ENCODE results near the gene ZNF619.

The ZNF619 gene

GRCh38 chr3:40465111-40465407, 11.9 kb upstream of the ZNF619 start:
- peaks cover 5% of the 10 kb centered on the region; the same call in 1 of the 2 replicates for H3K36me3 ChIP-seq (ENCODE audit: control insufficient read depth, insufficient read depth, low read length)
- no peaks in the 10 kb centered on the region for H3K4me1 ChIP-seq (ENCODE audit: control insufficient read depth, insufficient read depth, low read length)
- no peaks in the 10 kb centered on the region for H3K9me3 ChIP-seq (ENCODE audit: control insufficient read depth, insufficient read depth, low read length)
- no peak overlapping the region for H3K27ac ChIP-seq (ENCODE audit: low read length)
- no peak overlapping the region for H3K4me3 ChIP-seq (ENCODE audit: low read length)
- WGBS (ENCODE audit: insufficient coverage, insufficient read length) = 100% methylated on average over 2 of the region's 4 CpGs
- no peaks in the 10 kb centered on the region for H3K27me3 ChIP-seq (ENCODE audit: control insufficient read depth, insufficient read depth, low read length)
- DNase-seq (ENCODE audit: low read depth, low spot score) = no peak

- Histone ChIP-seq H3K27ac (ENCODE audit: low read length) (no peak overlapping the region), H3K4me1 (ENCODE audit: control insufficient read depth, insufficient read depth, low read length) (no peaks in the 10 kb centered on the region), H3K9me3 (ENCODE audit: control insufficient read depth, insufficient read depth, low read length) (no peaks in the 10 kb centered on the region), H3K4me3 (ENCODE audit: low read length) (no peak overlapping the region), H3K27me3 (ENCODE audit: control insufficient read depth, insufficient read depth, low read length) (no peaks in the 10 kb centered on the region), H3K36me3 (ENCODE audit: control insufficient read depth, insufficient read depth, low read length) (peaks cover 2% of the 10 kb centered on the region; the same call in 1 of the 2 replicates)
- DNase-seq (ENCODE audit: low read depth, low spot score) = no peak
- no CpG with 5 or more reads among the region's 2 CpGs for WGBS (ENCODE audit: insufficient coverage, insufficient read length)
Observed at GRCh38 chr3:40465456-40465855, 11.5 kb upstream of the ZNF619 start.

DNA sequence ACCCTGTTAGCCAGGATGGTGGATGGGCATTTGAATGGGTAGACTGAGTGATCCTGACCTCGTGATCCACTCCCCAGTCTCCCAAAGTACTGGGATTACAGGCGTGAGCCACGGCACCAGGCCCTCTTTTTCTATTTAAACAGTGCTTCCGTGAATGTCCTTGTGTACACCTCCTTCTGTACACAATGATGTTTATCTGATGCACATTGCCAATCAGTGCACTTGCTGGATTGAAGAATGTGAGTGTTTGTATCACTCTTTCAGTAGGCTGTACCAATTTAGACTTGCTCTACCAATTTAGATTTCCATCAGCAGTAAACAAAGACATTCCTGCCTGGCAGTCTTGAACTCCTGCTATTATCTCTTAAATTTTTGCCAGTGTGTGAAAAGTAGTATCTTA, 8.9 kb upstream of the ZNF619 start:
- H3K36me3 ChIP-seq (ENCODE audit: control insufficient read depth, insufficient read depth, low read length) = peaks cover 2% of the 10 kb centered on the region; the same call in 1 of the 2 replicates
- no peak overlapping the region for H3K27ac ChIP-seq (ENCODE audit: low read length)
- no peak overlapping the region for H3K4me3 ChIP-seq (ENCODE audit: low read length)
- H3K4me1 ChIP-seq (ENCODE audit: control insufficient read depth, insufficient read depth, low read length) = no peaks in the 10 kb centered on the region
- WGBS (ENCODE audit: insufficient coverage, insufficient read length) = no CpG with 5 or more reads among the region's 4 CpGs
- H3K27me3 ChIP-seq (ENCODE audit: control insufficient read depth, insufficient read depth, low read length) = no peaks in the 10 kb centered on the region
- no peak for DNase-seq (ENCODE audit: low read depth, low spot score)
- no peaks in the 10 kb centered on the region for H3K9me3 ChIP-seq (ENCODE audit: control insufficient read depth, insufficient read depth, low read length)

- Histone ChIP-seq H3K9me3 (ENCODE audit: control insufficient read depth, insufficient read depth, low read length) (no peaks in the 10 kb centered on the region), H3K36me3 (ENCODE audit: control insufficient read depth, insufficient read depth, low read length) (no peaks in the 10 kb centered on the region), H3K27me3 (ENCODE audit: control insufficient read depth, insufficient read depth, low read length) (no peaks in the 10 kb centered on the region), H3K27ac (ENCODE audit: low read length) (no peak overlapping the region), H3K4me1 (ENCODE audit: control insufficient read depth, insufficient read depth, low read length) (no peaks in the 10 kb centered on the region), H3K4me3 (ENCODE audit: low read length) (no peak overlapping the region)
- WGBS (ENCODE audit: insufficient coverage, insufficient read length) = no CpG with 5 or more reads among the region's 4 CpGs
- no peak for DNase-seq (ENCODE audit: low read depth, low spot score)
Observed at GRCh38 chr3:40470701-40471100, 6.2 kb upstream of the ZNF619 start.

DNA sequence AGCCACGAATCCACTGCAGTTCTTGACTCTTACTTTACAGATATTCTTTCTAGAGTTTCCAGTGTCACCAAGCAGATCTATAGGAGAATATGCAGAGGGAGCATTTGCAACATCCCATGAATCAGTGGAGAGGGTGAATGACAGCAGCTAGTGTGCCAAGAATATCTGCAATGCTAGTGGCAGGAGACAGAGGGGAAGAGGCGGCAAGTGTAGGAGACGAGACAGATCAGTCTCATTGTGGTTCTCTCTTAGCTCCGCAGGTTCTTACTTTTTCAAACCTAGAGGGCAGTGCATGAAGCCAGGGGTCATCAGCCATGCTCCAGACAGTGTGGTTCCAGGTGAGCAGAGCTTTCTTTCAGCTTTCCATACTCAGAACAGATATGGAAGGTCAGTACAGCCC, 744 bp downstream of the ZNF619 start:
- H3K9me3 ChIP-seq (ENCODE audit: control insufficient read depth, insufficient read depth, low read length) = no peaks in the 10 kb centered on the region
- peaks cover 3% of the 10 kb centered on the region; the same call in 1 of the 2 replicates for H3K4me1 ChIP-seq (ENCODE audit: control insufficient read depth, insufficient read depth, low read length)
- H3K27me3 ChIP-seq (ENCODE audit: control insufficient read depth, insufficient read depth, low read length) = no peaks in the 10 kb centered on the region
- WGBS (ENCODE audit: insufficient coverage, insufficient read length) = no CpG with 5 or more reads among the region's 4 CpGs
- no peak overlapping the region for H3K4me3 ChIP-seq (ENCODE audit: low read length)
- no peak overlapping the region for H3K27ac ChIP-seq (ENCODE audit: low read length)
- no peaks in the 10 kb centered on the region for H3K36me3 ChIP-seq (ENCODE audit: control insufficient read depth, insufficient read depth, low read length)
- no peak for DNase-seq (ENCODE audit: low read depth, low spot score)

DNA sequence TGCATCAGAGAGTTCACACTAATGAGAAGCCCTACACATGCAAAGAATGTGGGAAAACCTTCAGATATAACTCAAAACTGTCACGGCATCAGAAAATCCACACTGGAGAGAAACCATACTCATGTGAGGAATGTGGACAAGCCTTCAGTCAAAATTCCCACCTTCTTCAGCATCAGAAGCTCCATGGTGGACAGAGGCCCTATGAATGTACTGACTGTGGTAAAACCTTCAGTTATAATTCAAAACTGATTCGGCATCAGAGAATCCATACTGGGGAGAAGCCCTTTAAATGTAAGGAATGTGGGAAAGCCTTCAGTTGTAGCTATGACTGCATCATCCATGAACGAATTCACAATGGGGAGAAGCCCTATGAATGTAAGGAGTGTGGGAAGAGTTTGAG, 10.2 kb downstream of the ZNF619 start:
- no peak for DNase-seq (ENCODE audit: low read depth, low spot score)
- H3K27ac ChIP-seq (ENCODE audit: low read length) = no peak overlapping the region
- H3K4me3 ChIP-seq (ENCODE audit: low read length) = no peak overlapping the region
- H3K9me3 ChIP-seq (ENCODE audit: control insufficient read depth, insufficient read depth, low read length) = peaks cover 3% of the 10 kb centered on the region
- peaks cover 7% of the 10 kb centered on the region; the same call in 1 of the 2 replicates for H3K36me3 ChIP-seq (ENCODE audit: control insufficient read depth, insufficient read depth, low read length)
- no CpG with 5 or more reads among the region's 3 CpGs for WGBS (ENCODE audit: insufficient coverage, insufficient read length)
- H3K4me1 ChIP-seq (ENCODE audit: control insufficient read depth, insufficient read depth, low read length) = no peaks in the 10 kb centered on the region
- no peaks in the 10 kb centered on the region for H3K27me3 ChIP-seq (ENCODE audit: control insufficient read depth, insufficient read depth, low read length)

DNA sequence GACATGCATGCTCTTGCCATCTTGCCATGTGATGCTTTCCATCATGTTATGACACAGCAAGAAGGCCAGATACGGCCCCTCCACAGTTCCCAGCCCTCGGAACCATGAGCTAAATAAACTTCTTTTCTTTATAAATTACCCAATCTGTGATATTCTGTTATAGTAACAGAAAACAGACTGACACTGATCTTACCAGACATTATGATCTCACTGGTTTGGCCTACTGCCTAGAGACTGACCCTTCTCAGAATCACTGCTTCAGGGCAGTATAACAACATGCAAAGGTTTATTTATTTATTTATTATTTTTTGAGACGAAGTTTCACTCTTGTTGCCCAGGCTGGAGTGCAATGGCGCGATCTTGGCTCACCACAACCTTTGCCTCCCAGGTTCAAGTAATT, 14.0 kb downstream of the ZNF619 start:
- H3K9me3 ChIP-seq (ENCODE audit: control insufficient read depth, insufficient read depth, low read length) = peaks cover 3% of the 10 kb centered on the region
- no peaks in the 10 kb centered on the region for H3K27me3 ChIP-seq (ENCODE audit: control insufficient read depth, insufficient read depth, low read length)
- H3K27ac ChIP-seq (ENCODE audit: low read length) = no peak overlapping the region
- H3K4me1 ChIP-seq (ENCODE audit: control insufficient read depth, insufficient read depth, low read length) = no peaks in the 10 kb centered on the region
- peaks cover 7% of the 10 kb centered on the region; the same call in 1 of the 2 replicates for H3K36me3 ChIP-seq (ENCODE audit: control insufficient read depth, insufficient read depth, low read length)
- H3K4me3 ChIP-seq (ENCODE audit: low read length) = no peak overlapping the region
- no CpG with 5 or more reads among the region's 5 CpGs for WGBS (ENCODE audit: insufficient coverage, insufficient read length)
- DNase-seq (ENCODE audit: low read depth, low spot score) = no peak

- Histone ChIP-seq H3K4me3 (ENCODE audit: low read length) (no peak overlapping the region), H3K27me3 (ENCODE audit: control insufficient read depth, insufficient read depth, low read length) (no peaks in the 10 kb centered on the region), H3K9me3 (ENCODE audit: control insufficient read depth, insufficient read depth, low read length) (no peaks in the 10 kb centered on the region), H3K4me1 (ENCODE audit: control insufficient read depth, insufficient read depth, low read length) (no peaks in the 10 kb centered on the region), H3K27ac (ENCODE audit: low read length) (no peak overlapping the region), H3K36me3 (ENCODE audit: control insufficient read depth, insufficient read depth, low read length) (no peaks in the 10 kb centered on the region)
- no CpG with 5 or more reads among the region's 2 CpGs for WGBS (ENCODE audit: insufficient coverage, insufficient read length)
- no peak for DNase-seq (ENCODE audit: low read depth, low spot score)
Observed at GRCh38 chr3:40494698-40495097, 17.8 kb downstream of the ZNF619 start.

GRCh38 chr3:40497288-40497687, 20.4 kb downstream of the ZNF619 start:
- Histone ChIP-seq H3K36me3 (ENCODE audit: control insufficient read depth, insufficient read depth, low read length) (no peaks in the 10 kb centered on the region), H3K9me3 (ENCODE audit: control insufficient read depth, insufficient read depth, low read length) (no peaks in the 10 kb centered on the region), H3K27me3 (ENCODE audit: control insufficient read depth, insufficient read depth, low read length) (no peaks in the 10 kb centered on the region), H3K27ac (ENCODE audit: low read length) (no peak overlapping the region), H3K4me1 (ENCODE audit: control insufficient read depth, insufficient read depth, low read length) (no peaks in the 10 kb centered on the region), H3K4me3 (ENCODE audit: low read length) (no peak overlapping the region)
- no peak for DNase-seq (ENCODE audit: low read depth, low spot score)
- WGBS (ENCODE audit: insufficient coverage, insufficient read length) = no CpG with 5 or more reads among the region's 2 CpGs

DNA sequence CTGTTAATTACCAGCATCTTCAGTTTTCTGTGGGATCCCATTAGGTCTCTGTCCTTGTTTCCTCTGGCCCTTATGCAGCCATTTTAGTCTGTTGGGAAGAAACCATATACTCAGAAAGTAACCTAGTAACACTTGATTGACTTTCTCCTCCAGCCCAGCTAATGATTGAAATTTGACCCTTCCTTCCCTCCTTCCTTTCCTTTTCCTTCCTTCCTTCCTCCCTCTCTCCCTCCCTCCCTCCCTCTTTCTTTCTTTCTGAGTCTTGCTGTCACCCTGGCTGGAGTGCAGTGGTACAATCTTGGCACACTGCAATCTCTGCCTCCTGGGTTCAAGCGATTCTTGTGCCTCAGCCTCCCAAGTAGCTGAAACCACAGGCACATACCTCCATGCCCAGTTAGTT, 23.0 kb downstream of the ZNF619 start:
- Histone ChIP-seq H3K4me3 (ENCODE audit: low read length) (no peak overlapping the region), H3K4me1 (ENCODE audit: control insufficient read depth, insufficient read depth, low read length) (no peaks in the 10 kb centered on the region), H3K9me3 (ENCODE audit: control insufficient read depth, insufficient read depth, low read length) (no peaks in the 10 kb centered on the region), H3K36me3 (ENCODE audit: control insufficient read depth, insufficient read depth, low read length) (no peaks in the 10 kb centered on the region), H3K27me3 (ENCODE audit: control insufficient read depth, insufficient read depth, low read length) (no peaks in the 10 kb centered on the region), H3K27ac (ENCODE audit: low read length) (no peak overlapping the region)
- DNase-seq (ENCODE audit: low read depth, low spot score) = no peak
- no CpG with 5 or more reads among the region's 1 CpG for WGBS (ENCODE audit: insufficient coverage, insufficient read length)

GRCh38 chr3:40502034-40502433, 25.1 kb downstream of the ZNF619 start:
- no CpG with 5 or more reads among the region's 2 CpGs for WGBS (ENCODE audit: insufficient coverage, insufficient read length)
- H3K4me1 ChIP-seq (ENCODE audit: control insufficient read depth, insufficient read depth, low read length) = peaks cover 1% of the 10 kb centered on the region
- no peaks in the 10 kb centered on the region for H3K9me3 ChIP-seq (ENCODE audit: control insufficient read depth, insufficient read depth, low read length)
- no peaks in the 10 kb centered on the region for H3K27me3 ChIP-seq (ENCODE audit: control insufficient read depth, insufficient read depth, low read length)
- H3K4me3 ChIP-seq (ENCODE audit: low read length) = no peak overlapping the region
- H3K36me3 ChIP-seq (ENCODE audit: control insufficient read depth, insufficient read depth, low read length) = no peaks in the 10 kb centered on the region
- H3K27ac ChIP-seq (ENCODE audit: low read length) = no peak overlapping the region
- no peak for DNase-seq (ENCODE audit: low read depth, low spot score)

Data from iPS DF 6.9 (cell line).